PC-3 (cell line): ENCODE measurements around the gene ZDHHC22.
A peak's percentile ranks its signal among the peaks of the same experiment; 100 is the strongest.

Experiments
- EZH2 ChIP-seq: fragments of 300-600 bp; sonication (generic); IDR thresholded peaks from one replicate; pipeline ENCODE4 v1.6.1; 2017; ENCODE audit warnings: antibody characterized with exemption, mild to moderate bottlenecking, low read length; ENCODE audit not compliant: unreplicated experiment
- EZH2phosphoT487 ChIP-seq: fragments of 300-600 bp; sonication (generic); IDR thresholded peaks from 2 replicates; pipeline ENCODE4 v1.6.1; 2018; ENCODE audit warnings: mild to moderate bottlenecking, antibody characterized with exemption, low read length, borderline replicate concordance
- TF ChIP-seq, protein P1 (sequence below): fragments of 300-600 bp; sonication (generic); conservative IDR thresholded peaks from 2 replicates; pipeline ENCODE4 v1.5.1; 2017; ENCODE audit warnings: antibody characterized with exemption, low read depth, mild to moderate bottlenecking, low read length

DNA sequence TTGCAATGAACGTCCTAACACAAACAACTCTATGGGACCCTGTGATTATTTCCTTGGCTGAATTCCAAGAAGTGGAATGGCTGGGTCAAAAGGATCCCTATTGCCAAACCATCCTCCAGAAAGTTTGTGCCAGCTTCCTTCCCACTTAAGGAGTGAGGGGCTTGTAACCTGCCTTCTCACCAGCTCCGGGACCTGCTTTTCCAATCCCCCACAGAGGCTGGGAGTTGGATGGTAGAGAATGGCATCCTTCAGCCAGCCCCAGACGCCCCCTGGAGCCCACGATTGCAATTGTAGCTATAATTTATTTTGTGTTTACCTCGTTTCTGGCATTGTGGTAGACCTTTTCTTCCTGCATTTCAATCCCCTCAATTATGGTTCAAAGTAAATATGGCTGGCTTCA, 9.7 kb upstream of the ZDHHC22 start:
- TF ChIP-seq EZH2, result no peak
- TF ChIP-seq, protein P1, sequence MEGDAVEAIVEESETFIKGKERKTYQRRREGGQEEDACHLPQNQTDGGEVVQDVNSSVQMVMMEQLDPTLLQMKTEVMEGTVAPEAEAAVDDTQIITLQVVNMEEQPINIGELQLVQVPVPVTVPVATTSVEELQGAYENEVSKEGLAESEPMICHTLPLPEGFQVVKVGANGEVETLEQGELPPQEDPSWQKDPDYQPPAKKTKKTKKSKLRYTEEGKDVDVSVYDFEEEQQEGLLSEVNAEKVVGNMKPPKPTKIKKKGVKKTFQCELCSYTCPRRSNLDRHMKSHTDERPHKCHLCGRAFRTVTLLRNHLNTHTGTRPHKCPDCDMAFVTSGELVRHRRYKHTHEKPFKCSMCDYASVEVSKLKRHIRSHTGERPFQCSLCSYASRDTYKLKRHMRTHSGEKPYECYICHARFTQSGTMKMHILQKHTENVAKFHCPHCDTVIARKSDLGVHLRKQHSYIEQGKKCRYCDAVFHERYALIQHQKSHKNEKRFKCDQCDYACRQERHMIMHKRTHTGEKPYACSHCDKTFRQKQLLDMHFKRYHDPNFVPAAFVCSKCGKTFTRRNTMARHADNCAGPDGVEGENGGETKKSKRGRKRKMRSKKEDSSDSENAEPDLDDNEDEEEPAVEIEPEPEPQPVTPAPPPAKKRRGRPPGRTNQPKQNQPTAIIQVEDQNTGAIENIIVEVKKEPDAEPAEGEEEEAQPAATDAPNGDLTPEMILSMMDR, result peak; percentile 97
- no peak for TF ChIP-seq EZH2phosphoT487
